Bronchial epithelial cell (primary cell): Measurements from ENCODE around the gene ANKS1A. TPM values are rescaled to one million over a fixed set of nuclear protein-coding genes. Genes with fewer than 3 reads are reported as not detected.

ENCODE experiments used
- DNase-seq: peaks from one replicate; pipeline ENCODE4 v3.0.0-alpha.2; 2010; ENCODE audit warnings: low read depth
- FAIRE-seq: peaks from 2 replicates; lab custom pipeline; 2011; peaks lifted over from hg19 to GRCh38; lab: Jason Lieb, UNC
- H3K27me3 ChIP-seq: 2 replicates; pipeline ENCODE4 v1.5.1; 2011; ENCODE audit warnings: low read length; ENCODE audit not compliant: control insufficient read depth, insufficient read depth
- H3K36me3 ChIP-seq: 2 replicates; pipeline ENCODE4 v1.5.1; 2011; ENCODE audit warnings: low read length; ENCODE audit not compliant: control insufficient read depth, insufficient read depth
- H3K4me3 ChIP-seq: 2 replicates; pipeline ENCODE4 v1.5.1; 2011; ENCODE audit warnings: mild to moderate bottlenecking, low read depth, low read length, control low read depth
- CTCF ChIP-seq: IDR thresholded peaks from 2 replicates; pipeline ENCODE4 v1.5.1; 2011; ENCODE audit warnings: mild to moderate bottlenecking, moderate library complexity, low read length, control low read depth, inconsistent platforms; ENCODE audit not compliant: insufficient read depth, severe bottlenecking
- total RNA-seq: library from RNA; depleted of rRNA; stranded (reverse); fragments of >200 nt; gene quantifications from 2 replicates; pipeline ENCODE4 v1.2.1, GENCODE V29; 2014

Gene ANKS1A
- total RNA-seq, 1 donor from 2014 or later: 9.5 TPM

GRCh38 chr6:35023091-35024000, 134.3 kb downstream of the ANKS1A start:
- DNase-seq (no peak), FAIRE-seq (no peak)
- Histone ChIP-seq H3K27me3 (no peaks in the 10 kb centered on the region), H3K36me3 (no peaks in the 10 kb centered on the region), H3K4me3 (no peak overlapping the region)
- no peak for TF ChIP-seq CTCF

GRCh38 chr6:35024551-35025054, 135.5 kb downstream of the ANKS1A start:
- FAIRE-seq (peak; percentile 88), DNase-seq (peak; percentile 98)
- no peaks in the 10 kb centered on the region for H3K27me3 ChIP-seq
- H3K4me3 ChIP-seq: no peak overlapping the region
- no peak for TF ChIP-seq CTCF
- H3K36me3 ChIP-seq: no peaks in the 10 kb centered on the region

- Histone ChIP-seq H3K27me3 (no peaks in the 10 kb centered on the region), H3K4me3 (no peak overlapping the region), H3K36me3 (no peaks in the 10 kb centered on the region)
- FAIRE-seq (no peak), DNase-seq (peak; percentile 13)
- peak; percentile 11 for TF ChIP-seq CTCF
Measured at GRCh38 chr6:35025232-35026188, 136.5 kb downstream of the ANKS1A start.

GRCh38 chr6:35026434-35027222, 137.6 kb downstream of the ANKS1A start:
- Histone ChIP-seq H3K4me3 (no peak overlapping the region), H3K27me3 (no peaks in the 10 kb centered on the region), H3K36me3 (no peaks in the 10 kb centered on the region)
- no peak for TF ChIP-seq CTCF
- FAIRE-seq (no peak), DNase-seq (peak; percentile 94)

GRCh38 chr6:35027807-35028206, 138.8 kb downstream of the ANKS1A start:
- FAIRE-seq (no peak), DNase-seq (no peak)
- H3K27me3 ChIP-seq: no peaks in the 10 kb centered on the region
- no peaks in the 10 kb centered on the region for H3K36me3 ChIP-seq
- TF ChIP-seq CTCF: no peak
- H3K4me3 ChIP-seq: no peak overlapping the region
